Epidermal melanocyte (primary cell): ENCODE data around the gene ZNF831.

Source experiments
- DNase-seq: peaks from one replicate; pipeline ENCODE4 v3.0.0; 2011; ENCODE audit warnings: low spot score; ENCODE audit not compliant: insufficient read length

ZNF831 gene

DNA sequence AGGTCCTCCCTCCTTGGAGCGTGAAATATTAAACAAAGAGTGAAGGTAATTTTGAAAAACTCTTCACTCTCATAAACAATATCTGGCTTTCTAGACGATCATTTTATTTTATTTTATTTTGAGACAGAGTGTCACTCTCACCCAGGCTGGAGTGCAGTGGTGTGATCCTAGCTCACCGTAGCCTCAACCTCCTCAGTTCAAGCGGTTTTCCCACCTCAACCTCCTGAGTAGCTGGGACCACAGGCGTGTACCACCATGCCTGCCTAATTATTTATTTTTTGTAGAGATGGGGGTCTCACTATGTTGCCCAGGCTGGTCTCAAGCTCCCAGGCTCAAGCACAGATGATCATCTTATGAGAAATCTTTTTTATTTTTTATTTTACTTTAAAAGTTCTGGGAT lies 16.4 kb downstream of the ZNF831 start:
- DNase-seq, result no peak

DNA sequence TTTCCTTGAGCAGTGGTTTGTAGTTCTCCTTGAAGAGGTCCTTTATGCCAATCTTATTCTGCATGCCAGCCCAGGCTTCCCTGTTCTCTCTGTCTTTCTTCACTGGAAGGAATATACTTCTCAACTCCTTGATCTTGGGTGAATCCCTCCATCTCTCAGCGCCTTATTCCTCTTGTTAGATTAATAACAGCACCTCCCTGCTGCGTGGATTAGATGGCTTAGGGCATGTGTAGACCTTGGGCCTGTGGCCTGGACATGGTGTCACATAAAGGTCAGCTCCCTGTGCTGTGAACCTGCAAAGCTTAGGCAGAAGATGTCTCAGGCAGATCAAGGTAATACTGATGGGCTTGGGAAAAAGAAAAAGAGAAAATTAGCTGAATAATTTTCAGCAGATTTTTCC lies 18.3 kb downstream of the ZNF831 start:
- no peak for DNase-seq

DNA sequence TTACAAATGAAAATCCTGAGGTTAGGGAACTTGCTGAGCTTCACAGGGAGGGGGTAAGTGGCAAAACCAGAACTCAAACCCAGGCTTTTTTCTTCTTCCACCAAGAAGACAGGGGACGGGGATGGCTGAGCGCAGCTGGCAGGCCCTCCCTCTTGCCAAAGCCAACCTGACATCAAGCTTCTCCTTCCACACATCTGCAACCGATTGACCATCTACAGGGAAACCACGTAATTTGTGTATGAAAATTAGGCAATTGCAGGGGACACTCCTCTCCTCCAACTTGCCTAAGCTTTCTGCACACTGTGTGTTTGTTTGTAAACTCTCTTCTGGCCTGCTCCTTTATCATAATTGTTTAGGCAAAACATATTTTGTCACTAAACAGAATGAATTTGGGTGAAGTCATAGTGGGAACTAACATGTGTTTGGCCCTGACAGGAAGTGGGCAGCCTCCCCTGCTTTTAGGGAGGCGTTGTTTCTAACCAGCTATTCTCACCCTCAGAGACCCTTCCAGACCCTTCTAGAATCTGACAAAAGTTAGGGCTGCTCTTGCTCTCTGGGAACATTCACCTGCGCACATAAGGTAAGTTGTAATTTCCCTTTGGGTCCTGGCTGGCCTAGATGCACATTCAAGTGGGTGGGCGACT lies 18.9 kb downstream of the ZNF831 start:
- no peak for DNase-seq

DNA sequence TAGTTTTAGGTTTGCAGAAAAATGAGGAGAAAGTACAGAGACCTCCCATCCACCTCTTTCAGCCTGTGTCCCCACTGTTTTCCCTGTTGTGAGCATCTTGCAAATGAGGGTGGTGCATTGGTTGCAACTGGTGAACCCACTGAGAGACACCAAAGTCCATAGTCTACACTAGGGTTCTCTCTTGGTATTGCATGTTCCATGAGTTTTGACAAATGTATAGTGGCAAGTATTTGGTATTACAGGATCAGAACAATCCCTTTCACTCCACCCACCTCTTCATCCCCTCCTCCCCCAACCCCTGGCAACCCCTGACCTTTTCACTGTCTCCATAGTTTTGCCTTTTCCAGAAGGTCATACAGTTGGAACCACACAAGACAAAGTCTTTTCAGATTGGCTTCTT lies 20.1 kb downstream of the ZNF831 start:
- no peak for DNase-seq

DNA sequence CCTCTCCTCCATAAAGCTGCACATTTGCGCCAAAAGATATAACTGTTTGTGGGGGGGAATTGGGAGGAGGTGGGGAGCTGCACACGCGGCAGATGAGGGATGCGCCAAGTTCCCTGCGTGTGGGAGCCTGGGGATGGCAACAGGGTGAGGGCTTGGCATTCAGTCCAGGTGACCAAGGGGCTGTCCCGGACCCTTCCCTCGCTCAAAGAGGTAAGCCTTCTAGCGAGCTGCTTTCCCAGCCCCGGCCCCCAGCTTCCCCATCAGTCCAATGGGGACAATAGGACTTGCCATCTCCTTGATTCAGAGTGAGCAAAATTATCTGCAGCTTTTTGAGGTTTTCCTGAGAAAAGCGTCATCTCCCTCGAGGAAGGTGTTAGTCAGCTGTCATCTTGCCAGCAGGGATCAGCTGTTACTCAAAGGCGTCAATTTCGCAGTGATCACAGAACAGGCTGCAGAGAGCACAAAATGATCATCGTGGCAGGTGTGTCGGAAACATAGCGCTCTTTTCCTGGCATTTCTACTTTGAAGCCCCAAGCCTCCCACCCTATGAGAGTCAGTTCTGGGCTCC lies 21.3 kb downstream of the ZNF831 start:
- no peak for DNase-seq

DNA sequence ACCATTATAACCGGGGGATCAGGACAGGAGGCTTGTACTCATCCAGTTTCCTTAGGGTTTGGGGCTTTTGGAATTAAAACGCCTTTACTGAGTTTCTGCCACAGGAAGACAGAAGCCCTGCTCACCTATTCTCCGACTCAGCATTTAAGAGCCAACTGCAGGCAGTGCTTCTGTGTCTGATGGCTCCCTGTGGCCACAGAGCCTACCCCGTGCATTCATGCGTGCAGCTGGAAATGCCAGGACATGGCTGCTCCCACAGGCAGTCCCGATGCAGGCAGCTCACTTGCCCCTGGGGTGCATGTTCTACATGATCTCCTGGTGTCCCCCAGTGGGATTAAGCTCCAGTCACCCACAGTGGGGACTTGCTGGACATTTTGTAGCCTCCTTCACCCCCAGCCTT lies 22.2 kb downstream of the ZNF831 start:
- DNase-seq, result no peak

DNA sequence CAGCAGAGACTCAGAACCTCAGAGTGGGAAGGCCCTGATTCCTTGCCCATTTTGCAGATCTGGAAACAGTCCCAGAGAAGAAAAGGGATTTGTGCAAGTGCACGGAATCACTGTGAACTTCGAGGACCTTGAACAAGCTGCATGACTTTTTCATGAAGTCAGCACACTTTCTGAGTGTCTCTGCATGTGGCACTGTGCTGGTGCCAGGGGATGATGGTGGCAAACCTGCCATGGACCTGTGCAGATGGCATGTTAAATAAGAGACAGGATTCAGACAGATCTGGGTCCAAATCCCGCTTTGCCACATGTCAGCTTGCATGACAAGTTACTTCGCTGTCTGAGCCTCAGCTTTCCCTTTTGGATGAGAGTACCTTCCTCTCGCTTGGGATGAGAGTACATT lies 26.8 kb downstream of the ZNF831 start:
- no peak for DNase-seq

DNA sequence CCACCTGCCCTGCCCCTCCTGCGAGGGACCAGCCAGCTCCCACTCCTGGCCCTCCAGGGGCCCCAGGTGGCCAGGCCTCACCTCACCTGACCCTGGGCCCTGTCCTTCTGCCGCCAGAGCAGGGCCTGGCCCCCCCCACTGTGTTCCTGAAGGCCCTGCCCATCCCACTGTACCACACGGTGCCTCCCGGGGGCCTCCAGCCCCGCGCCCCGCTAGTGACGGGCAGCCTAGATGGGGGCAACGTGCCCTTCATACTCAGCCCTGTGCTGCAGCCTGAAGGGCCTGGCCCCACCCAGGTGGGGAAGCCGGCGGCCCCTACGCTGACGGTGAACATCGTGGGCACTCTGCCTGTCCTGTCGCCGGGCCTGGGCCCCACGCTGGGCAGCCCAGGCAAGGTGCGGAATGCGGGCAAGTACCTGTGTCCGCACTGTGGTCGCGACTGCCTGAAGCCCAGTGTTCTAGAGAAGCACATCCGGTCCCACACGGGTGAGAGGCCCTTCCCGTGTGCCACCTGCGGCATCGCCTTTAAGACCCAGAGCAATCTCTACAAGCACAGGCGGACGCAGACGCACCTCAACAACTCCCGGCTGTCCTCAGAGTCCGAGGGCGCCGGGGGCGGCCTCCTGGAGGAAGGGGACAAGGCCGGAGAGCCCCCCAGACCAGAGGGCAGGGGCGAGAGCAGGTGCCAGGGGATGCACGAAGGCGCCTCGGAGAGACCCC lies 27.6 kb downstream of the ZNF831 start:
- DNase-seq, result no peak

DNA sequence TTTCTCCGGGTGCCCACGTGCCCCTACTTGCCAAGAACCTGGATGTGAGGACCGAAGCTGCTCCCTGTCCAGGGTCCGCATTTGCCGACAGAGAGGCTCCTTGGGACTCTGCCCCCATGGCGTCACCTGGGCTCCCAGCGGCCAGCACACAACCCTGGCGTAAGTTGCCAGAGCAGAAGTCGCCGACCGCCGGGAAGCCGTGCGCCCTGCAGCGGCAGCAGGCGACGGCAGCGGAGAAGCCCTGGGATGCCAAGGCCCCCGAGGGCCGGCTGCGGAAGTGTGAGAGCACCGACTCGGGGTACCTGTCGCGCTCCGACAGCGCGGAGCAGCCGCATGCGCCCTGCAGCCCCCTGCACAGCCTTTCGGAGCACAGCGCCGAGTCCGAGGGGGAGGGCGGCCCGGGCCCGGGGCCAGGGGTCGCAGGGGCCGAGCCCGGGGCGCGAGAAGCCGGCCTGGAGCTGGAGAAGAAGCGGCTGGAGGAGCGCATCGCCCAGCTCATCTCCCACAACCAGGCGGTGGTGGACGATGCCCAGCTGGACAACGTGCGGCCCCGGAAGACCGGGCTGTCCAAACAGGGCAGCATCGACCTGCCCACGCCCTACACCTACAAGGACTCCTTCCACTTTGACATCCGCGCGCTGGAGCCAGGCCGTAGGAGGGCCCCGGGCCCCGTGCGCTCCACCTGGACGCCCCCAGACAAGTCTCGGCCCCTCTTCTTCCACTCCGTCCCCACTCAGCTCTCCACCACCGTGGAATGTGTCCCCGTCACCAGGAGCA lies 28.3 kb downstream of the ZNF831 start:
- DNase-seq, result no peak

DNA sequence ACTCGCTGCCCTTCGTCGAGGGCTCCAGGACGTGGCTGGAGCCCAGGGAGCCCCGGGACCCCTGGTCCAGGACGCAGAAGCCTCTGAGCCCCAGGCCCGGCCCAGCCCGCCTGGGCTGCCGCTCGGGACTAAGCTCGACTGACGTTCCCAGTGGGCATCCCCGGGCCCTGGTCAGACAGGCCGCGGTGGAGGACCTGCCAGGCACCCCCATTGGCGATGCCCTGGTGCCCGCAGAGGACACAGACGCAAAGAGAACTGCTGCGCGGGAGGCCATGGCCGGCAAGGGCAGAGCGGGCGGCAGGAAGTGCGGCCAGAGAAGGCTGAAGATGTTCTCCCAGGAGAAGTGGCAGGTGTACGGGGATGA lies 28.9 kb downstream of the ZNF831 start:
- no peak for DNase-seq

DNA sequence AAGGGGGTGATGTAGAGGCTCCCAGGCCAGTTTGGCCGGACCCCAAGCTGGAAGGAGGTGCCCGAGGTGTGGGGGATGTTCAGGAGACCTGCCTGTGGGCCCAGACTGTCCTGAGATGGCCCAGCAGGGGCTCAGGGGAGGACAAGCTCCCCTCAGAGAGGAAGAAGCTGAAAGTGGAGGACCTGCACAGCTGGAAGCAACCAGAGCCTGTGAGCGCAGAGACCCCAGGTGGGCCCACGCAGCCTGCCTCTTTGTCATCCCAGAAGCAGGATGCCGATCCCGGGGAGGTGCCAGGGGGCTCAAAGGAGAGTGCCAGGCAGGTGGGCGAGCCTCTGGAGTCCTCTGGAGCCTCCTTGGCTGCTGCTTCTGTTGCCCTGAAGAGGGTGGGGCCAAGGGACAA lies 29.7 kb downstream of the ZNF831 start:
- no peak for DNase-seq

DNA sequence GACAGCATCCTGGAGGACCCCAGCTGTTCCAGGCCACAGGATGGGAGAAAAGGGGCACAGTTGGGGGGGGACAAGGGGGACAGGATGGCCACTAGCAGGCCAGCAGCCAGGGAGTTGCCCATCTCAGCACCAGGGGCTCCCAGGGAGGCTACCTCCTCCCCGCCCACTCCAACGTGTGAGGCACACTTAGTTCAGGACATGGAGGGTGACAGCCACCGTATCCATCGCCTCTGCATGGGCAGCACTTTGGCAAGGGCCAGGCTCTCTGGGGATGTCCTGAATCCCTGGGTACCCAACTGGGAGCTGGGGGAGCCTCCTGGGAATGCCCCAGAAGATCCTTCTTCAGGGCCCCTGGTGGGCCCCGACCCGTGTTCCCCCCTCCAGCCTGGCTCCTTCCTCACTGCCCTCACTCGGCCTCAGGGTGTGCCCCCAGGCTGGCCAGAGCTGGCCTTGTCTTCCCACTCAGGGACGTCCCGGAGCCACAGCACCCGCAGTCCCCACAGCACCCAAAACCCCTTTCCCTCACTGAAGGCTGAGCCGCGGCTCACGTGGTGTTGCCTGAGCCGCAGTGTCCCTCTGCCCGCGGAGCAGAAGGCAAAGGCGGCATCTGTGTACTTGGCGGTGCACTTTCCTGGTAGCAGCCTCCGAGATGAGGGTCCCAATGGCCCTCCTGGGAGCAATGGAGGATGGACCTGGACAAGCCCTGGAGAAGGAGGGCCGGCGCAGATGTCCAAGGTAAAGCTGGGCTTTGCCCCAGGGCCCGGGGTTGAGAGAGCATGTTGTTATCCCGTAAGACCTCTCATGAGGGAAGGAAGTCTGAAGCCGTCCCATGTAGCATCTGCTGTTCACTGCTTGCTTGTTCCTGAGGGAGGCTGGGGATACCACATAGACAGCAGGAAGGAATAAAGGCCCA lies 30.7 kb downstream of the ZNF831 start:
- DNase-seq, result no peak

DNA sequence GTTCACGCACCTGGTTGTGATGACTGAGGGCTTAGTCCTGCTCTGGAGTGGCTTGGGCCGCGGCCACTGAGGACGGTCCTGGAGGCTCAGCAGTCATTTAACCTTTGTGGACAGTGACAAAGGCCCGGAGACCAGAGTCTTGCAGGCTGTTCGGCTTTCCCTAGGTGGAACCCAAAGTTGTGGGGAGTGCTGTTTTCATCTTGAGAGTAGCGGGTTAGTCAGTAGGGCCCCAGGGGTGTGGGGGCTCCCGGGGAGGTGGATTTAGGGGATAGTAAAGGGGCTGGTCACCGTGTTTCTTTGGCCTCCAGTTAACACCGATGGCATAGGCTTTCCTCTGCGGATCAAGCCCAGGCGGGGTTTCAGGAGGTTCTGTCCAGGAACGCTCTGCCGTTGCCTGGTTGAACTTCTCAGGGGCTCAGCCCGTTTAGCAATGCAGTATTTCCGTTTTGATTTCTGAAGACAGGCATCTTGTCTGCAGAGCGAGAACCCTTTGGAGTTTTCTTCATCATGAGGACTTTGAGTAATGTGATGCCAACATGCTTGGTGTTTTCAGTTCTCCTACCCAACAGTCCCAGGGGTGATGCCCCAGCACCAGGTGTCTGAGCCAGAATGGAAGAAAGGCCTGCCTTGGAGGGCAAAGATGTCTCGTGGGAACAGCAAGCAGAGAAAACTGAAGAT lies 31.8 kb downstream of the ZNF831 start:
- DNase-seq, result no peak

DNA sequence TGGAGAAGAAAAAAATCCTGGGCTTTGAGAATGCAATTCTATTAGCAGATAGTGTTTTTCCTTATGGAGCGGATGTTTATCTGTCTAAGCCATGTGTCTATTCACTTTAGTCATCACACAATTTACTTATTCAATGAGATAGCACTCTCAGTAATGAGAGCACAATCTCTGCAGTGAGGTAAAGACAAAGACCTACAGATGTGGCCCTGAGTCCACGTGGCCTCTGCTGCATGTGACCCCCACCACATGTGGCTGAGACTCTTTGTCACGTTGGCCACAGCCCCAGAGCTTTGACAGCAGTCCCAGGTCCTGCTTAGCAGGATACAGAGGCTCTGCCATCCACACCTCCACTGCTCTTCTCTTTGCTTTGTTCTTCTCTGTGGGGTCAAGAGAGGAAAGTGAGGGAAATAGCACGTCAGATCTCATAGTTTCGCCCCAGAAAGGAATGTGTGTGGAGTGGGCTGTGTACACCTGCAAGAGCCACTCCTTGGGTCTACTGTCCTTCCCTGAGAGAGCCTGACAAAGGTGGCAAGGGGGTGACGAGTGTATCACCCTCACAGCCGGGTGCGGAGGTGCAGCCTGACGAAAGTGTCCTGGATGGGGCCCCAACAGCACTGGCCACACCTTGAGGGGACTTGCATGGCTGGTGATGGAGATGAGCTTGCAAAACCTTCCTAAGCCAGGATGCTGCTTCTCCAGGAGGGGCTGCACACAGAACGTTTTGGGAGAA lies 40.7 kb downstream of the ZNF831 start:
- DNase-seq, result no peak

DNA sequence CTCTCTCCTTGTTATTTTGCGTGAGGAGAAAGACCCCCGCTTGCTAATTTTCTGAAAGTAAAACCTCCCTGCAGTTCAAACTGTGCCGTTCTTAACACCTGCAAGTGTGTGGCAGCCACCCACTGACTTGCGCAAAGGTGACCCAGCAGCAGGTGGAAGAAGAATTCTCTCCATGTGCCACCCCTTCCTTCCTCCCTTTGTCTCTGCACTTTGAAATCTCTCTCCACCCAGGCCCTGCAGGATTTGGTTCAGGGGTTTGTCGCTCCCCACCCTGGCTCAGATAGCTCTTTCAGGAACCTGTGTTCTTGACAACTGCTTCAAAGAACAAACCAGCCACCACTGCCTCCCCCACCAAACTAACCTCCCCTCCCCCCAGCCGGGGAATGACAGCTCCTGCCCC lies 41.4 kb downstream of the ZNF831 start:
- no peak for DNase-seq

DNA sequence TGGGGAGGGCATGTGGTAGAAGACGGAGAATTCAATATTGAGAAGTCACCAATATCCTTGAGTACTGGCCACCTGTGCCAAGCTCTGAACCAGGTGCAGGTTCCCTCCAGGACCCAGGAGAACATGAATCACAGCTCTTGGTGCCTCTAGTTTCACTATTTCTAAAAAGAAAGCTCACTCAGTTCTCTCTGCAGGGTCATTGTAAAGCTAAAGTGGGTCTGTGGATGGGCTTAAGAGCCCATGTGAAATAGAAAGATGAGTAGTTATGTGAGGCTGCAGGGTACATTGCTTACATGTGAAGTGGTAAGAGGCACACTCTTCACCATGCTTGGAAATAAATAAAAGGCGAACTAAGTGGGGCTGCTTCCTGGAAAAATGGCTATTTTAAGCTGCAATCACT lies 43.6 kb downstream of the ZNF831 start:
- no peak for DNase-seq

DNA sequence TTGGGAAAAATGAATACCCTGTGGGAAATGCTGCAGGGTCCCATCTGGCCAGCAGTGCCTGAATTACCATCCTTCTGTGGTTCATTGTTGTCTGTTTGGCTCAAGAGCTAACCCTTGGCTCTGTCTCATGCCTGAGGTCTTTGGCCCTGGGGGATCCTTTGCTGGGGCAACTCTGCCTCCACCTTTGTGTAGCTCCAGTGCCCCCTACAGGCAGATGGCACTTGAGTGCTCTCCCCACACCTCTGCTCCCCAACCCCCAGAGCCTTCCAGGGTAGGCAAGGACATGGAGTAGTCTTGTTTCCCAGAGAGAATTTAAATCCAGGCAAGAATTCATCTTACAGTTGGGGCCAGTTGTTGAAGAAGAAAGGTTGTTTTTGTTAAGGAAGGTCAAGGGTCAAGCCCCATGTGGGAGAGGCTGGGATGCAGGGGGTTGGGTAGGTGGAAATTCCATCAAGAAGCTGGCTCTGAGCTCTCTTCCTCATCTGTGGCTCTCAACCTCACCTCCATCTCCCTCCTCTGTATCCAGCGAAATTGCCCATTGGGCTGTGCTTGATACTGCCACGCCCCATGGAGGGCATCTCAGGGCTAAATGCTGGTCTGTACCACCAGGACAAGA lies 44.2 kb downstream of the ZNF831 start:
- DNase-seq, result no peak

DNA sequence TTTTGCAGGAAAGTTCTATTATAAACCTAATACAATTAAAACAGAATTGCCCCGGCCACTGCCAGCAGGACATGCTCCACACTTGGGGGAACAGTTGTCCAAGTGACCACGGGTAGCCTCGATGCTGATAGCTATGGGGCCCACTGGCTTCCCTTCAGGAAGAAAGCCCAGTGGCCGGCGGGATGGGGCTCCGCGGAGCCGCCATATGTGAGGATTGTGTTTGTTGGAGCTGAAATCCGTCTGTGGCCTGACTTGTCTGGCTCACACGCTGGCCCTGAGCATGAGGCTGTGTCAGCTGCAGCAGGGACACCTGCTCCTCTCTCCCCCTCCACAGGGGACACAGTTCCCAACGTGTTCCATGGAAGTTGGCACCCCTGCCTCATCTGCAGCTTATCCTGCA lies 46.6 kb downstream of the ZNF831 start:
- DNase-seq, result no peak

DNA sequence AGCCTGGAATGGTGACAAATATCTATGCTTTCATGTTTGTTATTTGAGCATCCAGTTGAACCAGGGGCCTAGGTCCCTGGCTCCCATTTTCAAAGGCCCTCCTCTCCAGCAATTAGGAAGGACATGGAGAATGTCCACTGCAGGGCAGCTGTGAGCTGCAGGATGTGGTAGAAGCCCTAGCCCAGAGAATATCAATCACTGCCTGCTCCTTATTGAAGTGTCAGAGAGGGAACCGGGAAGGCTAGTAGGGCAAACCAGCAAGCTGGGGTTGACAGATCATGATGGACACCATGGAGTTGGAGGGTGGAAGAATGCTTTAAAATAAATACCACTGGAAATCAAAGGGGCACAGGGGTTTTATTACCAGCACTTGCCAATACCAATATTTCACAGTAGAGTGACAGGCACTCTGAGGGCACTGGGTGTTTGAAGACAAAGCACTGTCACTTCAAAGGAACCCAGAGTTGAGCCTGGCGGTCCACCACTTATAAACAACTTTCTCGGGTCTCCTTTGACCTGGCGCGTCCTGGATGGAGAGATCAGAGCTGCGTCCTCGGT lies 47.7 kb downstream of the ZNF831 start:
- DNase-seq, result no peak
